SK-N-SH (cell line): Measurements from ENCODE around the gene TUBB2B. TPM values are rescaled to one million over a fixed set of nuclear protein-coding genes. Genes with fewer than 3 reads are reported as not detected.

ENCODE experiments used
- CTCF ChIA-PET: fragments of 300-600, 350-600 bp; formaldehyde crosslinking; extraction: SDS; loops from one replicate; lab custom pipeline; 2021; lab: Yijun Ruan, JAX
- POLR2A ChIA-PET: fragments of 350-600 bp; sonication (Branson Sonifier 250); formaldehyde crosslinking; extraction: SDS; loops from one replicate; lab custom pipeline; 2020; ENCODE audit warnings: antibody characterized with exemption, inconsistent platforms; lab: Yijun Ruan, JAX
- DNase-seq: peaks from one replicate; pipeline ENCODE4 v3.0.0; 2012
- H2AFZ ChIP-seq: fragments of 200-600 bp; sonication (generic); 2 replicates; pipeline ENCODE4 v1.8.1; 2016; ENCODE audit warnings: antibody characterized with exemption, mild to moderate bottlenecking, low read depth
- H3F3A ChIP-seq: fragments of 200-600 bp; sonication (generic); replicated peaks from 2 replicates; pipeline ENCODE3; 2016; ENCODE audit warnings: antibody characterized with exemption, mild to moderate bottlenecking; ENCODE audit not compliant: insufficient read depth
- H3K27ac ChIP-seq, 2 experiments: fragments of 200-500 bp in 1 of 2; fragments of 200-600 bp in 1 of 2; sonication (Bioruptor generic) in 1 of 2; sonication (generic), shearing (Covaris generic) in 1 of 2; 2 replicates each; pipeline versions ENCODE4 v1.5.1 to v1.6.1; 2014 to 2016; ENCODE audit warnings: low read depth in 2 of 2, inconsistent platforms in 1 of 2, low read length in 1 of 2, mild to moderate bottlenecking in 1 of 2, mixed read lengths in 1 of 2
- H3K27me3 ChIP-seq: fragments of 200-600 bp; sonication (generic), shearing (Covaris generic); 2 replicates; pipeline ENCODE4 v1.6.1; 2016; ENCODE audit warnings: mixed run types; ENCODE audit not compliant: insufficient read depth
- H3K36me3 ChIP-seq, 2 experiments: fragments of 200-500 bp in 1 of 2; fragments of 200-600 bp in 1 of 2; sonication (Bioruptor generic) in 1 of 2; sonication (generic) in 1 of 2; replicated peaks in 1 of 2; 2 replicates each; pipeline versions ENCODE3 to v1.5.1; 2014 to 2016; ENCODE audit warnings: low read length in 1 of 2, mild to moderate bottlenecking in 1 of 2; ENCODE audit not compliant: insufficient read depth in 2 of 2, control insufficient read depth in 1 of 2
- H3K4me1 ChIP-seq, 2 experiments: fragments of 200-500 bp in 1 of 2; fragments of 200-600 bp in 1 of 2; sonication (Bioruptor generic) in 1 of 2; sonication (generic), shearing (Covaris generic) in 1 of 2; 2 replicates each; pipeline versions ENCODE4 v1.5.1 to v1.6.1; 2014 to 2016; ENCODE audit warnings: low read depth in 1 of 2, low read length in 1 of 2, mixed run types in 1 of 2; ENCODE audit not compliant: insufficient read depth in 2 of 2, control insufficient read depth in 1 of 2
- H3K4me2 ChIP-seq: fragments of 200-600 bp; sonication (generic), shearing (Covaris generic); 2 replicates; pipeline ENCODE4 v1.6.1; 2017; ENCODE audit warnings: mixed run types
- H3K4me3 ChIP-seq, 2 experiments: fragments of 200-500 bp in 1 of 2; fragments of 200-600 bp in 1 of 2; sonication (Bioruptor generic) in 1 of 2; sonication (generic), shearing (Covaris generic) in 1 of 2; 2 replicates each; pipeline versions ENCODE4 v1.5.1 to v1.8.1; 2014 to 2016; ENCODE audit warnings: low read depth in 2 of 2, inconsistent platforms in 1 of 2, low read length in 1 of 2, mild to moderate bottlenecking in 1 of 2, mixed read lengths in 1 of 2, moderate library complexity in 1 of 2
- H3K79me2 ChIP-seq: fragments of 200-600 bp; sonication (generic); 2 replicates; pipeline ENCODE4 v1.8.1; 2017; ENCODE audit warnings: mild to moderate bottlenecking; ENCODE audit not compliant: insufficient read depth
- H3K9ac ChIP-seq: fragments of 200-600 bp; sonication (generic); 2 replicates; pipeline ENCODE4 v1.6.1; 2017; ENCODE audit warnings: mixed run types
- H3K9me2 ChIP-seq: fragments of 200-600 bp; sonication (generic); 2 replicates; pipeline ENCODE4 v1.6.1; 2017; ENCODE audit warnings: mixed run types
- H3K9me3 ChIP-seq: fragments of 200-600 bp; sonication (generic); 2 replicates; pipeline ENCODE4 v1.6.1; 2017; ENCODE audit warnings: mixed run types, mild to moderate bottlenecking, moderate library complexity
- H4K20me1 ChIP-seq: fragments of 200-600 bp; sonication (generic); 2 replicates; pipeline ENCODE4 v1.6.1; 2017; ENCODE audit warnings: mild to moderate bottlenecking, mixed run types; ENCODE audit not compliant: insufficient read depth
- CHD2 ChIP-seq: fragments of 150-350 bp; IDR thresholded peaks from 2 replicates; pipeline ENCODE4 v1.6.1; 2018; ENCODE audit warnings: low read length; ENCODE audit not compliant: partially characterized antibody
- EP300 ChIP-seq, 2 experiments: IDR thresholded peaks; 2 replicates each; pipeline versions ENCODE4 v1.4.0 to v1.6.1; 2012; ENCODE audit warnings: borderline replicate concordance in 1 of 2, low read depth in 1 of 2, low read length in 1 of 2
- EZH2phosphoT487 ChIP-seq: fragments of 200-600 bp; sonication (generic); IDR thresholded peaks from 2 replicates; pipeline ENCODE4 v1.6.1; 2017; ENCODE audit warnings: low read depth, mixed run types, mild to moderate bottlenecking, antibody characterized with exemption, moderate library complexity, borderline replicate concordance
- FOXJ3 ChIP-seq: sonication (generic); formaldehyde crosslinking; IDR thresholded peaks from 2 replicates; pipeline ENCODE4 v1.5.1; 2020; ENCODE audit warnings: mild to moderate bottlenecking, missing genetic modification reagents
- FOXM1 ChIP-seq: IDR thresholded peaks from 2 replicates; pipeline ENCODE4 v1.4.0; 2012; ENCODE audit warnings: low read depth, mild to moderate bottlenecking
- GABPA ChIP-seq: IDR thresholded peaks from 2 replicates; pipeline ENCODE4 v1.4.0; 2012; ENCODE audit warnings: low read depth, mild to moderate bottlenecking
- GATA2 ChIP-seq: sonication (generic); formaldehyde crosslinking; IDR thresholded peaks from 2 replicates; pipeline ENCODE4 v1.5.0; 2020; ENCODE audit warnings: mild to moderate bottlenecking, missing genetic modification reagents
- JUND ChIP-seq: IDR thresholded peaks from 2 replicates; pipeline ENCODE4 v1.4.0; 2012
- MEF2A ChIP-seq: IDR thresholded peaks from 2 replicates; pipeline ENCODE4 v1.4.0; 2012; ENCODE audit warnings: low read depth, borderline replicate concordance
- RCOR1 ChIP-seq: fragments of 150-350 bp; IDR thresholded peaks from 2 replicates; pipeline ENCODE4 v1.6.1; 2017; ENCODE audit warnings: antibody characterized with exemption, low read length
- RXRA ChIP-seq: IDR thresholded peaks from 2 replicates; pipeline ENCODE4 v1.4.0; 2012; ENCODE audit warnings: low read depth, mild to moderate bottlenecking, borderline replicate concordance
- SIN3A ChIP-seq: IDR thresholded peaks from 2 replicates; pipeline ENCODE4 v1.6.1; 2012; ENCODE audit warnings: low read depth, mild to moderate bottlenecking, low read length, moderate library complexity, borderline replicate concordance
- SMC3 ChIP-seq: IDR thresholded peaks from 2 replicates; pipeline ENCODE4 v1.6.1; 2012; ENCODE audit warnings: low read depth, low read length, improper control_type of control experiment
- TAF1 ChIP-seq: IDR thresholded peaks from 2 replicates; pipeline ENCODE4 v1.6.1; 2012; ENCODE audit warnings: low read depth, mild to moderate bottlenecking, low read length, moderate library complexity, borderline replicate concordance
- YY1 ChIP-seq: IDR thresholded peaks from 2 replicates; pipeline ENCODE4 v1.4.0; 2012; ENCODE audit warnings: low read depth, mild to moderate bottlenecking
- WGBS: methylation state at CpG from one replicate; pipeline ENCODE4 v1.1.6; 2017; ENCODE audit warnings: low lambda C conversion rate; 5-methylcytosine and 5-hydroxymethylcytosine counted together
- polyA plus RNA-seq, 3 experiments: library from polyadenylated mRNA; depleted of rRNA; stranded (reverse); fragments of >200 nt; gene quantifications; 2 replicates each; pipeline ENCODE4 v1.2.3, GENCODE V29; 2012
- TF ChIP-seq, protein P1 (sequence below): IDR thresholded peaks from 2 replicates; pipeline ENCODE4 v1.6.1; 2012; ENCODE audit warnings: mild to moderate bottlenecking, low read depth, low read length, moderate library complexity
- TF ChIP-seq, protein P2 (sequence below): IDR thresholded peaks from 2 replicates; pipeline ENCODE4; 2012
- TF ChIP-seq, protein P3 (sequence below): IDR thresholded peaks from 2 replicates; pipeline ENCODE4 v1.4.0; 2012; ENCODE audit warnings: low read depth, borderline replicate concordance
- TF ChIP-seq, protein P4 (sequence below): fragments of 150-350 bp; IDR thresholded peaks from 2 replicates; pipeline ENCODE4 v1.6.1; 2017; ENCODE audit warnings: antibody characterized with exemption, low read length, low read depth, borderline replicate concordance

TUBB2B gene
- polyA plus RNA-seq, 1 of the 3 experiments (the other 2 are of a cell fraction), result 162 TPM

DNA sequence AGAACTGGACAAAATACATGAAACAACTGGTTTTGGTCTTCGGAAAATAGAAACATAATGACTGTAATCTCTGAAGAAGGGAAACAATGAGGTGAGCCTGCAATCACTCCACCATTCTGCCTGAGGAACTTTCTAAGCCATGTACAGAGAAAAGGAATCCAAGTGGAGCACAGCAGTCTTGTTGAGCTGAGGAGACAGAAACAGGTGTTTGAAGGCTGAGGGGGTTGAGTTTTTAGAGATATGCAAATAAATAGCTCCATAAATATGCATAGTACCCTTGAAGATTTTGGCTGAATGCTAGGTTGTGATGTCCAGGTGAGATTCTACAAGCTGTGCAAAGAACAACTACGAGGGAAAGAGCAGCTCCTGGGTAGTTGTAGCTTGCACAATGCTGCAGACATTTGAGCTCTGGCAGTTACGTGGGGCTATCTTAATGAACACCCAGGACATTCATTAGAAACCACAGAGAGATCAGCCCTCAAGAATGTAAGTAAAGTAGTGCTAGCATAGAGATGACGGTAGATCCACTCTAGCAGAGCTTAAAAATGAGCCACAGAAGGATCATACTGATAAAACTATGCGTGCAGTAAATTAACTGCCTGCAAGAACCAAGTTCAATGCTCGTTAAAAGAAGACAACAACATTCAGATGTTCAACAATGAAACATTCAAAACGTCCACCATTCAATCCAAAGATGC lies 24.3 kb downstream of the TUBB2B start:
- ChIA-PET POLR2A (no interaction called here), CTCF (interaction anchor here (1.0 to 1.1 kb wide), 2 partner anchors 46 to 75 kb away, joined by 3 read pairs; partner anchors contain the start of gene TUBB2A)
- Histone ChIP-seq H3K4me3 (no peak overlapping the region), H3K27me3 (no peaks in the 10 kb centered on the region), H3F3A (no peaks in the 10 kb centered on the region), H3K4me2 (no peak overlapping the region), H3K79me2 (no peaks in the 10 kb centered on the region), H3K36me3 (no peaks in the 10 kb centered on the region), H3K4me1 (peaks cover 3 to 5% of the 10 kb centered on the region in 2 experiments; a peak in 2 of 4 replicates), H2AFZ (no peak overlapping the region), H3K9me3 (no peaks in the 10 kb centered on the region), H3K9ac (no peak overlapping the region), H3K9me2 (no peaks in the 10 kb centered on the region), H4K20me1 (no peaks in the 10 kb centered on the region), H3K27ac (no peak overlapping the region)
- DNase-seq, result no peak
- TF ChIP-seq, protein P1, sequence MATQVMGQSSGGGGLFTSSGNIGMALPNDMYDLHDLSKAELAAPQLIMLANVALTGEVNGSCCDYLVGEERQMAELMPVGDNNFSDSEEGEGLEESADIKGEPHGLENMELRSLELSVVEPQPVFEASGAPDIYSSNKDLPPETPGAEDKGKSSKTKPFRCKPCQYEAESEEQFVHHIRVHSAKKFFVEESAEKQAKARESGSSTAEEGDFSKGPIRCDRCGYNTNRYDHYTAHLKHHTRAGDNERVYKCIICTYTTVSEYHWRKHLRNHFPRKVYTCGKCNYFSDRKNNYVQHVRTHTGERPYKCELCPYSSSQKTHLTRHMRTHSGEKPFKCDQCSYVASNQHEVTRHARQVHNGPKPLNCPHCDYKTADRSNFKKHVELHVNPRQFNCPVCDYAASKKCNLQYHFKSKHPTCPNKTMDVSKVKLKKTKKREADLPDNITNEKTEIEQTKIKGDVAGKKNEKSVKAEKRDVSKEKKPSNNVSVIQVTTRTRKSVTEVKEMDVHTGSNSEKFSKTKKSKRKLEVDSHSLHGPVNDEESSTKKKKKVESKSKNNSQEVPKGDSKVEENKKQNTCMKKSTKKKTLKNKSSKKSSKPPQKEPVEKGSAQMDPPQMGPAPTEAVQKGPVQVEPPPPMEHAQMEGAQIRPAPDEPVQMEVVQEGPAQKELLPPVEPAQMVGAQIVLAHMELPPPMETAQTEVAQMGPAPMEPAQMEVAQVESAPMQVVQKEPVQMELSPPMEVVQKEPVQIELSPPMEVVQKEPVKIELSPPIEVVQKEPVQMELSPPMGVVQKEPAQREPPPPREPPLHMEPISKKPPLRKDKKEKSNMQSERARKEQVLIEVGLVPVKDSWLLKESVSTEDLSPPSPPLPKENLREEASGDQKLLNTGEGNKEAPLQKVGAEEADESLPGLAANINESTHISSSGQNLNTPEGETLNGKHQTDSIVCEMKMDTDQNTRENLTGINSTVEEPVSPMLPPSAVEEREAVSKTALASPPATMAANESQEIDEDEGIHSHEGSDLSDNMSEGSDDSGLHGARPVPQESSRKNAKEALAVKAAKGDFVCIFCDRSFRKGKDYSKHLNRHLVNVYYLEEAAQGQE, result no peak
- no peak for TF ChIP-seq RXRA
- no peak for TF ChIP-seq EP300 (IDR thresholded peaks at IDR 0.05; ENCODE audit: borderline replicate concordance in 1 of 2, low read depth in 1 of 2, low read length in 1 of 2)
- no peak for TF ChIP-seq FOXM1
- no peak for TF ChIP-seq SMC3
- TF ChIP-seq RCOR1, result no peak
- TF ChIP-seq YY1, result no peak
- TF ChIP-seq JUND, result no peak
- no peak for TF ChIP-seq CHD2
- no peak for TF ChIP-seq GABPA
- WGBS, result 65% methylated on average over 7 of the region's 7 CpGs

DNA sequence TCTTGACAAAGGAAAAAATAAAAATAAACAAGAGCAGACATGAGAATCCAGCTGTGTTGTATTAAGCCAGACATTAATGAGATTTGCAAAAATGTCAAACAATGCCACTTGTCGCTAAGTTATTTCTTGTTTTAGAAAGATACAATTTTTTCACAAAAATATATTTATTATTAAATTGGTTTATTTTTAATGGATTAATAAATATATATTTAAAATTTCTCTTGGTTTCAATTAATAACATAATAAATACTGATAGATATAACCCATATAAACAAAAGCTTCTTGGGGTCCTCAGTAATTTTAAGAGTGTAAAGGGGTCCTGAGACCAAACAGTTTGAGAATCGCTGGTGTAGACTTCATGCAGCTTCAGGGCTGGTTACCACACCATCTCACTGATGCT lies 26.1 kb downstream of the TUBB2B start:
- CTCF ChIA-PET, result no interaction called here
- Histone ChIP-seq H3K9me3 (no peaks in the 10 kb centered on the region), H3K27ac (no peak overlapping the region), H3K4me1 (no peaks in the 10 kb centered on the region), H3K27me3 (no peaks in the 10 kb centered on the region), H3K36me3 (no peaks in the 10 kb centered on the region), H3K79me2 (no peaks in the 10 kb centered on the region), H2AFZ (no peak overlapping the region), H4K20me1 (no peaks in the 10 kb centered on the region), H3K9ac (no peak overlapping the region), H3K9me2 (no peaks in the 10 kb centered on the region), H3K4me3 (no peak overlapping the region), H3F3A (no peaks in the 10 kb centered on the region), H3K4me2 (no peak overlapping the region)
- WGBS, result 90% methylated on average over 2 of the region's 2 CpGs
- POLR2A ChIA-PET, result no interaction called here
- TF ChIP-seq, protein P2, sequence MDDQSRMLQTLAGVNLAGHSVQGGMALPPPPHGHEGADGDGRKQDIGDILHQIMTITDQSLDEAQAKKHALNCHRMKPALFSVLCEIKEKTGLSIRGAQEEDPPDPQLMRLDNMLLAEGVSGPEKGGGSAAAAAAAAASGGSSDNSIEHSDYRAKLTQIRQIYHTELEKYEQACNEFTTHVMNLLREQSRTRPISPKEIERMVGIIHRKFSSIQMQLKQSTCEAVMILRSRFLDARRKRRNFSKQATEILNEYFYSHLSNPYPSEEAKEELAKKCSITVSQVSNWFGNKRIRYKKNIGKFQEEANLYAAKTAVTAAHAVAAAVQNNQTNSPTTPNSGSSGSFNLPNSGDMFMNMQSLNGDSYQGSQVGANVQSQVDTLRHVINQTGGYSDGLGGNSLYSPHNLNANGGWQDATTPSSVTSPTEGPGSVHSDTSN, result no peak
- TF ChIP-seq CHD2 (no peak), FOXJ3 (no peak), TAF1 (no peak), GATA2 (CRISPR knock-in tag) (no peak), SIN3A (no peak), SMC3 (no peak), GABPA (no peak), YY1 (no peak), EZH2phosphoT487 (no peak), MEF2A (no peak)
- TF ChIP-seq, protein P3, sequence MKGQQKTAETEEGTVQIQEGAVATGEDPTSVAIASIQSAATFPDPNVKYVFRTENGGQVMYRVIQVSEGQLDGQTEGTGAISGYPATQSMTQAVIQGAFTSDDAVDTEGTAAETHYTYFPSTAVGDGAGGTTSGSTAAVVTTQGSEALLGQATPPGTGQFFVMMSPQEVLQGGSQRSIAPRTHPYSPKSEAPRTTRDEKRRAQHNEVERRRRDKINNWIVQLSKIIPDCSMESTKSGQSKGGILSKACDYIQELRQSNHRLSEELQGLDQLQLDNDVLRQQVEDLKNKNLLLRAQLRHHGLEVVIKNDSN, result no peak
- TF ChIP-seq, protein P4, sequence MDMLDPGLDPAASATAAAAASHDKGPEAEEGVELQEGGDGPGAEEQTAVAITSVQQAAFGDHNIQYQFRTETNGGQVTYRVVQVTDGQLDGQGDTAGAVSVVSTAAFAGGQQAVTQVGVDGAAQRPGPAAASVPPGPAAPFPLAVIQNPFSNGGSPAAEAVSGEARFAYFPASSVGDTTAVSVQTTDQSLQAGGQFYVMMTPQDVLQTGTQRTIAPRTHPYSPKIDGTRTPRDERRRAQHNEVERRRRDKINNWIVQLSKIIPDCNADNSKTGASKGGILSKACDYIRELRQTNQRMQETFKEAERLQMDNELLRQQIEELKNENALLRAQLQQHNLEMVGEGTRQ, result no peak
- no peak for DNase-seq
